Measurements from ENCODE around the gene LDLRAP1. TPM values are rescaled to one million over a fixed set of nuclear protein-coding genes. Genes with fewer than 3 reads are reported as not detected.

LDLRAP1 gene
- total RNA-seq, 2 donors from 2014 or later: 37.8 to 56.3 TPM

- no peaks in the 10 kb centered on the region for H3K36me3 ChIP-seq
- H3K27ac ChIP-seq: no peak overlapping the region
- H3K27me3 ChIP-seq (replicated peaks; ENCODE audit: insufficient read depth): no peaks in the 10 kb centered on the region
- 78% methylated on average over 9 of the region's 9 CpGs for WGBS
- no peaks in the 10 kb centered on the region for H3K9me3 ChIP-seq
- DNase-seq (ENCODE audit: low spot score): no peak
- H3K4me1 ChIP-seq (replicated peaks): no peaks in the 10 kb centered on the region
- TF ChIP-seq POLR2AphosphoS5 (IDR thresholded peaks at IDR 0.05) (no peak), CTCF (IDR thresholded peaks at IDR 0.05) (no peak), POLR2A (IDR thresholded peaks at IDR 0.05) (no peak)
- intact Hi-C loops (cut with DNase I): no loop called here
- no peak overlapping the region for H3K4me3 ChIP-seq
These were observed 9.5 kb upstream of the LDLRAP1 start for GRCh38 chr1:25533775-25534409.

GRCh38 chr1:25534410-25534788, 9.0 kb upstream of the LDLRAP1 start:
- Histone ChIP-seq H3K9me3 (no peaks in the 10 kb centered on the region), H3K27me3 (replicated peaks; ENCODE audit: insufficient read depth) (no peaks in the 10 kb centered on the region), H3K4me1 (replicated peaks) (no peaks in the 10 kb centered on the region), H3K4me3 (no peak overlapping the region), H3K27ac (no peak overlapping the region), H3K36me3 (no peaks in the 10 kb centered on the region)
- no peak for TF ChIP-seq CTCF (IDR thresholded peaks at IDR 0.05)
- no peak for TF ChIP-seq POLR2A (IDR thresholded peaks at IDR 0.05)
- no peak for TF ChIP-seq POLR2AphosphoS5 (IDR thresholded peaks at IDR 0.05)
- intact Hi-C loops (cut with DNase I): no loop called here
- DNase-seq (ENCODE audit: low spot score): no peak
- WGBS: 96% methylated on average over 4 of the region's 4 CpGs

- WGBS: 91% methylated on average over 3 of the region's 3 CpGs
- no peak overlapping the region for H3K27ac ChIP-seq
- intact Hi-C loops (cut with DNase I): no loop called here
These were observed 7.3 kb upstream of the LDLRAP1 start for GRCh38 chr1:25536124-25536523.

GRCh38 chr1:25537153-25537831, 6.1 kb upstream of the LDLRAP1 start:
- intact Hi-C loops (cut with DNase I): no loop called here
- no peaks in the 10 kb centered on the region for H3K4me1 ChIP-seq (replicated peaks)
- H3K9me3 ChIP-seq: no peaks in the 10 kb centered on the region
- WGBS: 75% methylated on average over 7 of the region's 7 CpGs
- H3K27ac ChIP-seq: no peak overlapping the region
- no peaks in the 10 kb centered on the region for H3K36me3 ChIP-seq
- no peak for DNase-seq (ENCODE audit: low spot score)
- no peak for TF ChIP-seq CTCF (IDR thresholded peaks at IDR 0.05)
- no peak for TF ChIP-seq POLR2A (IDR thresholded peaks at IDR 0.05)
- no peak overlapping the region for H3K4me3 ChIP-seq
- H3K27me3 ChIP-seq (replicated peaks; ENCODE audit: insufficient read depth): no peaks in the 10 kb centered on the region

More at GRCh38 chr1:25536124-25536523, 7.3 kb upstream of the LDLRAP1 start:
- no peaks in the 10 kb centered on the region for H3K27me3 ChIP-seq (replicated peaks; ENCODE audit: insufficient read depth)
- no peaks in the 10 kb centered on the region for H3K36me3 ChIP-seq
- no peaks in the 10 kb centered on the region for H3K4me1 ChIP-seq (replicated peaks)
- DNase-seq (ENCODE audit: low spot score): no peak
- no peaks in the 10 kb centered on the region for H3K9me3 ChIP-seq
- no peak overlapping the region for H3K4me3 ChIP-seq
- TF ChIP-seq POLR2AphosphoS5 (IDR thresholded peaks at IDR 0.05) (no peak), POLR2A (IDR thresholded peaks at IDR 0.05) (no peak), CTCF (IDR thresholded peaks at IDR 0.05) (no peak)

Data from prostate gland (tissue), 2 donors.